GM12878 (cell line): Measurements from ENCODE around the gene TMTC3. TPM values are rescaled to one million over a fixed set of nuclear protein-coding genes. Genes with fewer than 3 reads are reported as not detected.

ENCODE experiments used
- ATAC-seq: fragments of 200-7000 bp; cut with Tn5 transposase; 3 replicates; pipeline ENCODE4 v1.9.1; 2020; ENCODE audit warnings: mild to moderate bottlenecking, moderate library complexity
- BruUV-seq: library from RNA; stranded (reverse); fragments of 400-500 nt; replicated peaks from 2 replicates; lab custom pipeline; 2021; lab: Mats Ljungman, UMichigan
- CTCF ChIA-PET: fragments of 300-600 bp; sonication (Branson Sonifier 250); formaldehyde crosslinking; extraction: SDS; loops from one replicate; lab custom pipeline; 2021; ENCODE audit warnings: inconsistent platforms; lab: Yijun Ruan, JAX
- POLR2A ChIA-PET: fragments of 350-600 bp; formaldehyde crosslinking; extraction: SDS; loops from one replicate; lab custom pipeline; 2021; ENCODE audit warnings: inconsistent platforms; lab: Charles Lee
- RAD21 ChIA-PET: fragments of 300-600 bp; sonication (Branson Sonifier 250); formaldehyde crosslinking; loops from one replicate; lab custom pipeline; 2023; ENCODE audit warnings: antibody characterized with exemption; ENCODE audit not compliant: unreplicated experiment; lab: Charles Lee
- SMC1A ChIA-PET: fragments of 300-600 bp; sonication (Branson Sonifier 250); formaldehyde crosslinking; loops from one replicate; lab custom pipeline; 2023; ENCODE audit not compliant: unreplicated experiment, uncharacterized antibody; lab: Charles Lee
- DNase-seq: peaks from one replicate; pipeline ENCODE4 v3.0.0-alpha.2; 2011; ENCODE audit warnings: low read depth, low spot score
- FAIRE-seq: peaks from 3 replicates; lab custom pipeline; 2011; peaks lifted over from hg19 to GRCh38; lab: Jason Lieb, UNC
- H2AFZ ChIP-seq: 2 replicates; pipeline ENCODE4 v1.6.0; 2011; ENCODE audit warnings: low read depth, low read length, control low read depth; ENCODE audit not compliant: control insufficient read depth
- H3K27ac ChIP-seq: 2 replicates; pipeline ENCODE4 v1.5.1; 2011; ENCODE audit warnings: control low read depth; ENCODE audit not compliant: control insufficient read depth, insufficient read depth
- H3K27me3 ChIP-seq, 2 experiments: replicated peaks in 1 of 2; 2 replicates each; pipeline versions ENCODE4 v1.6.0 to v1.6.1; 2011; ENCODE audit warnings: low read length in 1 of 2; ENCODE audit not compliant: control insufficient read depth in 2 of 2, insufficient read depth in 2 of 2
- H3K36me3 ChIP-seq, 2 experiments: 2 replicates each; pipeline ENCODE4 v1.5.1; 2011; ENCODE audit warnings: low read length in 1 of 2; ENCODE audit not compliant: control insufficient read depth in 2 of 2, insufficient read depth in 2 of 2
- H3K4me1 ChIP-seq: 2 replicates; pipeline ENCODE4 v1.6.1; 2011; ENCODE audit warnings: mild to moderate bottlenecking, low read length, moderate library complexity, mixed read lengths; ENCODE audit not compliant: control insufficient read depth, insufficient read depth
- H3K4me2 ChIP-seq: 2 replicates; pipeline ENCODE4 v1.6.0; 2011; ENCODE audit warnings: control low read depth; ENCODE audit not compliant: control insufficient read depth, insufficient read depth
- H3K4me3 ChIP-seq: fragments of 200-600 bp; sonication (generic); 2 replicates; pipeline ENCODE4 v1.5.1; 2016
- H3K79me2 ChIP-seq: 2 replicates; pipeline ENCODE4 v1.6.0; 2011; ENCODE audit warnings: low read length; ENCODE audit not compliant: control insufficient read depth, insufficient read depth
- H3K9ac ChIP-seq: 2 replicates; pipeline ENCODE4 v1.8.0; 2011; ENCODE audit warnings: low read length, control low read depth, mixed read lengths; ENCODE audit not compliant: control insufficient read depth, insufficient read depth
- H3K9me3 ChIP-seq: replicated peaks from 3 replicates; pipeline ENCODE4 v1.5.1; 2011; ENCODE audit warnings: mild to moderate bottlenecking, low read length; ENCODE audit not compliant: control insufficient read depth, insufficient read depth
- H4K20me1 ChIP-seq: 2 replicates; pipeline ENCODE4 v1.6.0; 2011; ENCODE audit not compliant: control insufficient read depth, insufficient read depth
- BHLHE40 ChIP-seq, 2 experiments: fragments of 450-650 bp in 1 of 2; IDR thresholded peaks; 2 replicates each; pipeline ENCODE4 v1.6.1; 2011 to 2017; ENCODE audit warnings: low read depth in 2 of 2, borderline replicate concordance in 1 of 2, improper control_type of control experiment in 1 of 2, low read length in 1 of 2, mild to moderate bottlenecking in 1 of 2
- CBX5 ChIP-seq: sonication (generic); IDR thresholded peaks from 2 replicates; pipeline ENCODE4 v1.6.1; 2016; ENCODE audit warnings: low read depth, moderate library complexity, mild to moderate bottlenecking, inconsistent platforms
- DPF2 ChIP-seq: fragments of 450-650 bp; IDR thresholded peaks from 2 replicates; pipeline ENCODE4 v1.6.1; 2017; ENCODE audit warnings: mild to moderate bottlenecking
- E2F4 ChIP-seq: IDR thresholded peaks from 2 replicates; pipeline ENCODE4 v1.6.1; 2012; ENCODE audit warnings: low read depth, low read length, improper control_type of control experiment
- GABPA ChIP-seq: IDR thresholded peaks from 2 replicates; pipeline ENCODE4 v1.6.1; 2014; ENCODE audit warnings: antibody characterized with exemption, low read depth, mild to moderate bottlenecking, inconsistent platforms
- JUNB ChIP-seq: IDR thresholded peaks from 2 replicates; pipeline ENCODE4 v1.6.1; 2016; ENCODE audit warnings: antibody characterized with exemption, mild to moderate bottlenecking
- MEF2A ChIP-seq: IDR thresholded peaks from 2 replicates; pipeline ENCODE4 v1.6.1; 2011; ENCODE audit warnings: low read depth, mild to moderate bottlenecking, low read length, moderate library complexity; ENCODE audit not compliant: insufficient read depth
- NR2C2 ChIP-seq: IDR thresholded peaks from 2 replicates; pipeline ENCODE4 v1.6.1; 2011; ENCODE audit warnings: borderline replicate concordance, low read depth; ENCODE audit not compliant: control insufficient read depth, insufficient read length
- PAX5 ChIP-seq: IDR thresholded peaks from 2 replicates; pipeline ENCODE4 v1.6.1; 2011; ENCODE audit warnings: low read depth, low read length, borderline replicate concordance
- POLR2AphosphoS5 ChIP-seq: IDR thresholded peaks from 2 replicates; pipeline ENCODE4 v1.6.1; 2011; ENCODE audit warnings: mild to moderate bottlenecking, low read length, inconsistent platforms
- SIX5 ChIP-seq: IDR thresholded peaks from 2 replicates; pipeline ENCODE4 v1.6.1; 2011; ENCODE audit warnings: mild to moderate bottlenecking, low read depth, low read length, moderate library complexity; ENCODE audit not compliant: severe bottlenecking
- TAF1 ChIP-seq: IDR thresholded peaks from 2 replicates; pipeline ENCODE4 v1.6.1; 2011; ENCODE audit warnings: mild to moderate bottlenecking, low read depth, low read length, borderline replicate concordance
- WRNIP1 ChIP-seq: IDR thresholded peaks from 2 replicates; pipeline ENCODE4 v1.6.1; 2011; ENCODE audit warnings: low read depth, low read length, improper control_type of control experiment, borderline replicate concordance
- ZNF384 ChIP-seq: IDR thresholded peaks from 2 replicates; pipeline ENCODE4 v1.6.1; 2012; ENCODE audit warnings: low read depth, mild to moderate bottlenecking, low read length, improper control_type of control experiment, borderline replicate concordance
- WGBS: methylation state at CpG from one replicate; pipeline ENCODE4 v1.1.6; 2016; ENCODE audit warnings: low lambda C conversion rate; ENCODE audit not compliant: insufficient replicate concordance, insufficient coverage; ENCODE audit errors: missing lambda C conversion rate; 5-methylcytosine and 5-hydroxymethylcytosine counted together
- in situ Hi-C: fragments of 300-500 bp; cut with MboI; formaldehyde crosslinking; loops from 9 replicates; pipeline ENCODE4 v1.14.3; 2018; ENCODE audit warnings: mixed read lengths
- intact Hi-C: fragments of 100-400 bp; cut with micrococcal nuclease; formaldehyde crosslinking; loops from one replicate; pipeline ENCODE4 v1.14.2; 2022; ENCODE audit not compliant: unreplicated experiment
- polyA plus RNA-seq, 11 experiments: library from polyadenylated mRNA; depleted of rRNA in 4 of 11; unstranded in 6 of 11; stranded (reverse) in 5 of 11; fragments of >200 nt; fragmentation: Nextera tagmentation in 4 of 11; fragmentation: Illumina TruSeq in 1 of 11; extraction: Ambion mirVana in 4 of 11; extraction: Trizol in 1 of 11; gene quantifications; 1 replicate in 1 of 11; 2 replicates in 10 of 11; pipeline versions ENCODE4 v1.2.1 to v1.2.3, GENCODE V29; 2011 to 2016; ENCODE audit warnings: inconsistent platforms in 2 of 11, missing spikeins in 2 of 11, low read depth in 1 of 11
- total RNA-seq, 4 experiments: library from RNA; depleted of rRNA in 3 of 4; stranded (reverse); fragments of >200 nt in 3 of 4; fragmentation: Illumina TruSeq in 1 of 4; extraction: Trizol in 1 of 4; gene quantifications; 2 replicates each; pipeline versions ENCODE4 v1.2.1 to v1.2.3, GENCODE V29; 2013 to 2021

TMTC3 gene
- total and polyA plus RNA-seq, 10 of the 15 experiments (the other 5 are each of a cell fraction or from before 2014, with no cell fraction given), result 1.4 to 5.7 (median 3.5) TPM

GRCh38 chr12:88184196-88184595, 42.1 kb downstream of the TMTC3 start:
- in situ Hi-C loops (no loop called here), intact Hi-C loops (no loop called here)
- TF ChIP-seq CBX5, result no peak
- TF ChIP-seq JUNB, result no peak
- no peak for TF ChIP-seq PAX5
- no peak for TF ChIP-seq GABPA
- no peak for TF ChIP-seq BHLHE40 (IDR thresholded peaks at IDR 0.05; ENCODE audit: borderline replicate concordance in 1 of 2, low read depth in 2 of 2, low read length in 1 of 2)
- TF ChIP-seq DPF2, result no peak
- TF ChIP-seq E2F4, result no peak
- TF ChIP-seq ZNF384, result no peak
- TF ChIP-seq NR2C2, result no peak
- TF ChIP-seq POLR2AphosphoS5, result no peak
- TF ChIP-seq SIX5, result no peak
- no peak for TF ChIP-seq WRNIP1
- no peak for TF ChIP-seq MEF2A
- no peak for TF ChIP-seq TAF1
- FAIRE-seq (no peak), DNase-seq (no peak), ATAC-seq (no peak)
- ChIA-PET RAD21 (no interaction called here), POLR2A (no interaction called here), CTCF (no interaction called here), SMC1A (no interaction called here)
- no peak overlapping the region for H3K4me3 ChIP-seq
- no peaks in the 10 kb centered on the region for H3K36me3 ChIP-seq
- H3K9me3 ChIP-seq, result no peaks in the 10 kb centered on the region
- no peaks in the 10 kb centered on the region for H3K27me3 ChIP-seq
- H4K20me1 ChIP-seq, result no peaks in the 10 kb centered on the region
- H3K27ac ChIP-seq, result no peak overlapping the region
- no peak overlapping the region for H3K9ac ChIP-seq
- H2AFZ ChIP-seq, result no peak overlapping the region
- no TSS peak for BruUV-seq
- no peaks in the 10 kb centered on the region for H3K79me2 ChIP-seq
- H3K4me2 ChIP-seq, result no peak overlapping the region
- WGBS, result 97% methylated on average over 3 of the region's 3 CpGs
- no peaks in the 10 kb centered on the region for H3K4me1 ChIP-seq
